Measurements from ENCODE around the gene OR9G1. TPM values are rescaled to one million over a fixed set of nuclear protein-coding genes. Genes with fewer than 3 reads are reported as not detected.

Gene OR9G1
- total RNA-seq, 2 donors from 2014 or later = not detected

GRCh38 chr11:56750190-56750589 is 51.3 kb downstream of the OR9G1 start:
- Histone ChIP-seq H3K9ac (ENCODE audit: low read depth in 2 of 2, low read length in 2 of 2) (no peak overlapping the region), H3K36me3 (no peaks in the 10 kb centered on the region), H3K27me3 (no peaks in the 10 kb centered on the region), H3K4me3 (no peak overlapping the region), H3K9me3 (no peaks in the 10 kb centered on the region), H3K27ac (no peak overlapping the region), H3K4me1 (no peaks in the 10 kb centered on the region)
- intact Hi-C loops (cut with DNase I) = no loop called here
- no peak for TF ChIP-seq CTCF (IDR thresholded peaks at IDR 0.05)
- no peak for DNase-seq

- no peaks in the 10 kb centered on the region for H3K9me3 ChIP-seq
- H3K9ac ChIP-seq (ENCODE audit: low read depth in 2 of 2, low read length in 2 of 2) = no peak overlapping the region
- no peaks in the 10 kb centered on the region for H3K4me1 ChIP-seq
- no peaks in the 10 kb centered on the region for H3K36me3 ChIP-seq
- TF ChIP-seq CTCF (IDR thresholded peaks at IDR 0.05) = no peak
- no peak overlapping the region for H3K4me3 ChIP-seq
- intact Hi-C loops (cut with DNase I) = no loop called here
- no peaks in the 10 kb centered on the region for H3K27me3 ChIP-seq
- no peak for DNase-seq
- no peak overlapping the region for H3K27ac ChIP-seq
Measured at GRCh38 chr11:56751480-56751879, 52.6 kb downstream of the OR9G1 start.

Small RNA genes lying within 50 kb of the gene (microRNA-seq; reads per million reads assigned to microRNA genes)
- not detected for gene MIR6128

Other genes with a start within 250 kb of the OR9G1 start
- gene OR5M3, start 225.7 kb upstream of the OR9G1 start, total RNA-seq = not detected
- gene OR5M8, start 207.7 kb upstream of the OR9G1 start, total RNA-seq = not detected
- gene OR5M11, start 155.8 kb upstream of the OR9G1 start, total RNA-seq = not detected
- gene OR5M10, start 121.4 kb upstream of the OR9G1 start, total RNA-seq = not detected
- gene OR5M1, start 84.2 kb upstream of the OR9G1 start, total RNA-seq = not detected
- gene OR5AP2, start 56.7 kb upstream of the OR9G1 start, total RNA-seq = not detected
- gene OR5AR1, start 35.4 kb upstream of the OR9G1 start, total RNA-seq = not detected
- not detected for gene OR9G4, start 49.6 kb downstream of the OR9G1 start, total RNA-seq